Neural cell (in vitro differentiated cells): Measurements from ENCODE around the gene KRR1. TPM values are rescaled to one million over a fixed set of nuclear protein-coding genes. Genes with fewer than 3 reads are reported as not detected.
"Not testable (repeated sequence)": the region's sequence is repeated elsewhere in the genome, so short reads cannot be mapped to it uniquely, and the experiment has no call there.

Experiments
- H2AFZ ChIP-seq: fragments of 200-600, 300-800 bp; sonication (generic), shearing (Covaris generic); 2 replicates; pipeline ENCODE4 v1.6.0; 2014; ENCODE audit warnings: low read depth, mild to moderate bottlenecking, antibody characterized with exemption, low read length, moderate library complexity
- H3F3A ChIP-seq: fragments of 200-600 bp; shearing (Covaris generic); 2 replicates; pipeline ENCODE4 v1.6.1; 2016; ENCODE audit warnings: mild to moderate bottlenecking, moderate library complexity, mixed read lengths, antibody characterized with exemption, low read length; ENCODE audit not compliant: insufficient read depth, poor library complexity, severe bottlenecking
- H3K27ac ChIP-seq: fragments of 200-600, 300-800 bp; sonication (generic), shearing (Covaris generic); 2 replicates; pipeline ENCODE4 v1.5.1; 2014; ENCODE audit warnings: mild to moderate bottlenecking, low read length, moderate library complexity
- H3K27me3 ChIP-seq: fragments of 300-800, 200-600 bp; sonication (generic), shearing (Covaris generic); 2 replicates; pipeline ENCODE4 v1.6.0; 2014; ENCODE audit warnings: mild to moderate bottlenecking, low read depth, low read length, moderate library complexity; ENCODE audit not compliant: insufficient read depth
- H3K36me3 ChIP-seq: fragments of 300-800, 200-600 bp; sonication (generic), shearing (Covaris generic); 2 replicates; pipeline ENCODE4 v1.5.1; 2014; ENCODE audit warnings: mild to moderate bottlenecking, antibody characterized with exemption, low read length, moderate library complexity; ENCODE audit not compliant: insufficient read depth
- H3K4me2 ChIP-seq: fragments of 300-800, 200-600 bp; sonication (generic), shearing (Covaris generic); 2 replicates; pipeline ENCODE4 v1.6.0; 2014; ENCODE audit warnings: mild to moderate bottlenecking, low read length
- H3K4me3 ChIP-seq: fragments of 300-800, 200-600 bp; sonication (generic), shearing (Covaris generic); 2 replicates; pipeline ENCODE4 v1.5.1; 2014; ENCODE audit warnings: mild to moderate bottlenecking, low read length, moderate library complexity
- H3K79me2 ChIP-seq: fragments of 200-600 bp; shearing (Covaris generic); replicated peaks from 2 replicates; pipeline ENCODE4 v1.6.0; 2014; ENCODE audit warnings: mild to moderate bottlenecking, low read length, moderate library complexity; ENCODE audit not compliant: insufficient read depth
- H3K9ac ChIP-seq: fragments of 300-800, 200-600 bp; sonication (generic), shearing (Covaris generic); 2 replicates; pipeline ENCODE4 v1.6.1; 2016; ENCODE audit warnings: mild to moderate bottlenecking, low read length, mixed read lengths
- H3K9me2 ChIP-seq: fragments of 200-600 bp; shearing (Covaris generic); 2 replicates; pipeline ENCODE4 v1.6.1; 2016; ENCODE audit warnings: mild to moderate bottlenecking, low read length, mixed read lengths; ENCODE audit not compliant: insufficient read depth
- H3K9me3 ChIP-seq: fragments of 200-600, 300-800 bp; sonication (generic), shearing (Covaris generic); 2 replicates; pipeline ENCODE4 v1.6.1; 2016; ENCODE audit warnings: mild to moderate bottlenecking, mixed run types, low read length, moderate library complexity, mixed read lengths
- H4K20me1 ChIP-seq: fragments of 200-600 bp; shearing (Covaris generic); 2 replicates; pipeline ENCODE4 v1.6.1; 2016; ENCODE audit warnings: mild to moderate bottlenecking, mixed run types; ENCODE audit not compliant: insufficient read depth
- CTCF ChIP-seq: fragments of 450-650 bp; IDR thresholded peaks from 2 replicates; pipeline ENCODE4 v1.5.1; 2014; ENCODE audit warnings: antibody characterized with exemption, mild to moderate bottlenecking, moderate library complexity; ENCODE audit not compliant: poor library complexity, severe bottlenecking
- EP300 ChIP-seq: fragments of 450-650 bp; conservative IDR thresholded peaks from 2 replicates; pipeline ENCODE4 v1.6.1; 2014; ENCODE audit warnings: antibody characterized with exemption, mild to moderate bottlenecking, moderate library complexity; ENCODE audit not compliant: poor library complexity, severe bottlenecking
- EZH2 ChIP-seq: fragments of 200-600, 300-800 bp; shearing (Covaris generic), sonication (generic); IDR thresholded peaks from 2 replicates; pipeline ENCODE4 v1.6.1; 2014; ENCODE audit warnings: antibody characterized with exemption, low read length, borderline replicate concordance, mild to moderate bottlenecking; ENCODE audit not compliant: insufficient read depth, poor library complexity, severe bottlenecking
- MXI1 ChIP-seq: fragments of 450-650 bp; conservative IDR thresholded peaks from 2 replicates; pipeline ENCODE4 v1.6.1; 2014; ENCODE audit warnings: antibody characterized with exemption, mild to moderate bottlenecking; ENCODE audit not compliant: poor library complexity, severe bottlenecking
- POLR2AphosphoS5 ChIP-seq: IDR thresholded peaks from 2 replicates; pipeline ENCODE4 v1.6.1; 2012
- RAD21 ChIP-seq: fragments of 450-650 bp; conservative IDR thresholded peaks from 2 replicates; pipeline ENCODE4 v1.6.1; 2014; ENCODE audit warnings: antibody characterized with exemption, mild to moderate bottlenecking, moderate library complexity
- REST ChIP-seq: IDR thresholded peaks from 2 replicates; pipeline ENCODE4 v1.6.1; 2012; ENCODE audit warnings: borderline replicate concordance
- SMC3 ChIP-seq: fragments of 450-650 bp; conservative IDR thresholded peaks from 2 replicates; pipeline ENCODE4 v1.6.1; 2014; ENCODE audit warnings: antibody characterized with exemption, mild to moderate bottlenecking, moderate library complexity; ENCODE audit not compliant: poor library complexity
- TAF1 ChIP-seq: IDR thresholded peaks from 2 replicates; pipeline ENCODE4 v1.6.1; 2012; ENCODE audit warnings: low read depth
- polyA plus RNA-seq: library from polyadenylated mRNA; depleted of rRNA; stranded (reverse); fragments of >200 nt; gene quantifications from 2 replicates; pipeline ENCODE4 v1.2.3, GENCODE V29; 2014

Gene KRR1
- polyA plus RNA-seq, 1 donor from 2014 or later: 74.5 TPM

GRCh38 chr12:75443709-75444108 lies 67.7 kb downstream of the KRR1 start:
- Histone ChIP-seq H4K20me1 (no peaks in the 10 kb centered on the region), H3K36me3 (no peaks in the 10 kb centered on the region), H3K27me3 (no peaks in the 10 kb centered on the region), H3K27ac (no peak overlapping the region), H3K4me3 (no peak overlapping the region), H3K79me2 (no peaks in the 10 kb centered on the region), H3K9me3 (no peaks in the 10 kb centered on the region), H3K9me2 (no peaks in the 10 kb centered on the region), H3K4me2 (no peak overlapping the region), H3K9ac (no peak overlapping the region), H2AFZ (no peak overlapping the region), H3F3A (no peaks in the 10 kb centered on the region)
- TF ChIP-seq EZH2 (no peak), MXI1 (no peak), TAF1 (no peak), CTCF (no peak), SMC3 (no peak), POLR2AphosphoS5 (no peak), REST (no peak), EP300 (no peak), RAD21 (no peak)

GRCh38 chr12:75442454-75442853 lies 69.0 kb downstream of the KRR1 start:
- H3K79me2 ChIP-seq, H3K27ac ChIP-seq, H3K4me2 ChIP-seq, H3K4me3 ChIP-seq, H2AFZ ChIP-seq, H3F3A ChIP-seq, H4K20me1 ChIP-seq, H3K36me3 ChIP-seq, H3K27me3 ChIP-seq, H3K9ac ChIP-seq, H3K9me3 ChIP-seq, H3K9me2 ChIP-seq: not testable (repeated sequence)

DNA sequence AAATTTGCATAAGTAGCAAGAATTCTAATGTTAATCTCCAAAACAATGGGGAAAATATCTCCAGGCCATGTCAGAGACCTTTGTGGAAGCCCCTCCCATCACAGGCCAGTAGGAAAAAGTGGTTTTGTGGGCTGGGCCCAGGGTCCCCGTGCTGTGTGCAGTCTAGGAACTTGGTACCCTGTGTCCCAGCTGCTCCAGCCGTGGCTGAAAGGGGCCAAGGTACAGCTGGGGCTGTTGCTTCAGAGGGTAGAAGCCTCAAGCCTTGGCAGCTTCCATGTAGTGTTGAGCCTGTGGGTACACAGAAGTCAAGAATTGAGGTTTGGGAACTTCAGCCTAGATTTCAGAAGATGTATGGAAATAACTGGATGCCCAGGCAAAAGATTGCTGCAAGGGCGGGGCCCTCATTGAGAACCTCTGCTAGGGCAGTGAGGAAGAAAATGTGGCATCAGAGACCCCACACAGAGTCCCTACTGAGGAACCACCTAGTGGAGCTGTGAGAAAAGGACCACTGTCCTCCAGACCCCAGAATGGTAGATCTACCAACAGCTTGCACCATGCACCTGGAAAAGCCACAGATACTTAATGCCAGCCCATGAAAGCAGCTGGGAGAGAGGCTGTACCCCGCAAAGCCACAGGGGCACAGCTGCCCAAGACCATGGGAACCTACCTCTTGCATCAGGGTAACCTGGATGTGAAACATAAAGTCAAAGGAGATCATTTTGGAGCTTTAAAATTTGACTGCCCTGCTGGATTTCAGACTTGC lies 69.5 kb downstream of the KRR1 start:
- H3K36me3 ChIP-seq, H3K9me3 ChIP-seq, H2AFZ ChIP-seq, H3K9ac ChIP-seq, H3F3A ChIP-seq, H3K4me2 ChIP-seq, H3K4me3 ChIP-seq, H4K20me1 ChIP-seq, H3K9me2 ChIP-seq, H3K79me2 ChIP-seq, H3K27ac ChIP-seq, H3K27me3 ChIP-seq: not testable (repeated sequence)

Other genes starting within 250 kb of the KRR1 start
- gene CAPS2, start 181.3 kb downstream of the KRR1 start, polyA plus RNA-seq: 2.1 TPM in 2 replicates
- not detected in 2 replicates for gene GLIPR1L1, start 176.9 kb downstream of the KRR1 start, polyA plus RNA-seq
- gene GLIPR1L2, start 120.5 kb downstream of the KRR1 start, polyA plus RNA-seq: 0.89 and 1.0 TPM in 2 replicates
- gene GLIPR1, start 30.9 kb downstream of the KRR1 start, polyA plus RNA-seq: 0.12 TPM in 1 of 2 replicates, not detected in the other